ENCODE data around the gene SSMEM1. TPM values are rescaled to one million over a fixed set of nuclear protein-coding genes. Genes with fewer than 3 reads are reported as not detected.
"Not testable (repeated sequence)": the region's sequence is repeated elsewhere in the genome, so short reads cannot be mapped to it uniquely, and the experiment has no call there.

Gene SSMEM1
- total and polyA plus RNA-seq, 2 donors (not counting 1 experiment from before 2014, with no cell fraction given): not detected

GRCh38 chr7:130240240-130240639 lies 32.6 kb downstream of the SSMEM1 start:
- CTCF ChIA-PET: no interaction called here
- H3K4me1 ChIP-seq (ENCODE audit: control insufficient read depth in 2 of 2, insufficient read depth in 2 of 2, low read length in 2 of 2): no peaks in the 10 kb centered on the region
- H3K9me3 ChIP-seq (ENCODE audit: control extremely low read depth in 1 of 3, control insufficient read depth in 2 of 3, insufficient read depth in 1 of 3, low read length in 2 of 3): peaks cover 0 to 3% (median 0%) of the 10 kb centered on the region in 3 donors
- no peak overlapping the region for H3K27ac ChIP-seq (ENCODE audit: low read length in 2 of 2)
- H2AFZ ChIP-seq (ENCODE audit: insufficient read depth, low read depth, low read length, poor library complexity, severe bottlenecking): no peak overlapping the region
- H3K9me3 Mint-ChIP-seq (ENCODE audit: insufficient read depth): peaks cover 3% of the 10 kb centered on the region
- H3K4me1 Mint-ChIP-seq: peaks cover 5% of the 10 kb centered on the region
- H3K4me3 ChIP-seq (ENCODE audit: control extremely low read depth in 1 of 5, extremely low read depth in 1 of 5, insufficient read depth in 1 of 5, low read depth in 2 of 5, low read length in 4 of 5): no peak overlapping the region
- no peak overlapping the region for H3K4me3 Mint-ChIP-seq
- TF ChIP-seq EZH2 (IDR thresholded peaks at IDR 0.05; ENCODE audit: borderline replicate concordance, insufficient read depth, low read depth, low read length, poor library complexity, severe bottlenecking): no peak
- TF ChIP-seq, protein P1, sequence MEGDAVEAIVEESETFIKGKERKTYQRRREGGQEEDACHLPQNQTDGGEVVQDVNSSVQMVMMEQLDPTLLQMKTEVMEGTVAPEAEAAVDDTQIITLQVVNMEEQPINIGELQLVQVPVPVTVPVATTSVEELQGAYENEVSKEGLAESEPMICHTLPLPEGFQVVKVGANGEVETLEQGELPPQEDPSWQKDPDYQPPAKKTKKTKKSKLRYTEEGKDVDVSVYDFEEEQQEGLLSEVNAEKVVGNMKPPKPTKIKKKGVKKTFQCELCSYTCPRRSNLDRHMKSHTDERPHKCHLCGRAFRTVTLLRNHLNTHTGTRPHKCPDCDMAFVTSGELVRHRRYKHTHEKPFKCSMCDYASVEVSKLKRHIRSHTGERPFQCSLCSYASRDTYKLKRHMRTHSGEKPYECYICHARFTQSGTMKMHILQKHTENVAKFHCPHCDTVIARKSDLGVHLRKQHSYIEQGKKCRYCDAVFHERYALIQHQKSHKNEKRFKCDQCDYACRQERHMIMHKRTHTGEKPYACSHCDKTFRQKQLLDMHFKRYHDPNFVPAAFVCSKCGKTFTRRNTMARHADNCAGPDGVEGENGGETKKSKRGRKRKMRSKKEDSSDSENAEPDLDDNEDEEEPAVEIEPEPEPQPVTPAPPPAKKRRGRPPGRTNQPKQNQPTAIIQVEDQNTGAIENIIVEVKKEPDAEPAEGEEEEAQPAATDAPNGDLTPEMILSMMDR (IDR thresholded peaks at IDR 0.05): no peak
- H4K20me1 ChIP-seq (ENCODE audit: control insufficient read depth, insufficient read depth, low read length, poor library complexity, severe bottlenecking): no peaks in the 10 kb centered on the region
- H3K9ac ChIP-seq (ENCODE audit: low read length): no peak overlapping the region
- H3K27ac Mint-ChIP-seq: no peak overlapping the region
- H3K79me2 ChIP-seq (ENCODE audit: control insufficient read depth, insufficient read depth, low read length): no peaks in the 10 kb centered on the region
- no peak overlapping the region for H3K4me2 ChIP-seq (replicated peaks; ENCODE audit: low read depth, low read length, poor library complexity, severe bottlenecking)
- H3K27me3 ChIP-seq (replicated peaks in 1 of 4; ENCODE audit: control extremely low read depth in 1 of 4, control insufficient read depth in 3 of 4, insufficient read depth in 4 of 4, low read length in 3 of 4): no peaks in the 10 kb centered on the region
- ATAC-seq (ENCODE audit: low read depth) (no peak), DNase-seq (no peak)
- peaks cover 20% of the 10 kb centered on the region for H3K27me3 Mint-ChIP-seq
- no peaks in the 10 kb centered on the region for H3K36me3 ChIP-seq (replicated peaks in 1 of 2; ENCODE audit: control extremely low read depth in 1 of 2, control insufficient read depth in 1 of 2, extremely low read depth in 1 of 2, insufficient read depth in 2 of 2, low read length in 1 of 2)
- 100% methylated on average over 1 of the region's 1 CpG for WGBS (ENCODE audit: insufficient coverage)
- intact Hi-C loops (cut with micrococcal nuclease): no loop called here
- POLR2A ChIA-PET: no interaction called here

DNA sequence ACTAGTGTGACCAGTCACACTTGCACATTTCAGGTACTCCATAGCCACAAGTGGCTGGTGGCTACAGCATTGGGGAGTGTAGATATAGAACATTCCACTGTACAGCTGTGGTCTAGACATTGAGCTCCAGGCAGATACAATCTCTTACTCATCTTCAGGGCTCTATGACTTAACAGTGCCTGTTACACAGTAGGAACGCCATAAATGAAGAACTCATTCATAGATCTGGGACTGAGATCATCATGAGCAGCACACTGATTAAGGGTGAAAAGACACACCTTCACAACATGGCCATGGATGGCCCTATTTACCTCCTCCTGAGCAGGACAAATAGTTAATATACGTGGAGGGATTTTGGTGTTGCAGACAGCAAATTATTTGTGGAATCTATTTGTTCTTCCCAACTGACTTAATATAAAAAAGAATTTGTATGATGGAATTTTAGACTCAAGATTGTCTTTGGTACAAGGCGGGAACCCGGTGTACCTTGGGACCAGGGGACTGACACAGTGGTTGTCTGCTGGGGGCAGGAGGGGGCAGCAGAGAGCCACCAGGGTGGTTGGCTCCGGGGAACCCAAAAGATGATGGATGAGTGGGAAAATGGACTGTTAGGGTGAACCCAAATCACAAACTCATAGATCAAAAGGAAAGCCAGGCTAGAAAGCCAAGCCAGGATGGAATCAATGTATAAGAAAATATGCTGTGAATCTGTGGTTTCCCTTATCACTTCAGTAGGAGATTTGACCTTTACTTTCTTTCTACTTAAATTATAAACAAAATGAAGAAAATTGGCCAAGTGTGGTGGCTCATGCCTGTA lies 34.7 kb downstream of the SSMEM1 start:
- Histone ChIP-seq H3K36me3 (replicated peaks in 1 of 2; ENCODE audit: control extremely low read depth in 1 of 2, control insufficient read depth in 1 of 2, extremely low read depth in 1 of 2, insufficient read depth in 2 of 2, low read length in 1 of 2) (no peaks in the 10 kb centered on the region), H3K79me2 (ENCODE audit: control insufficient read depth, insufficient read depth, low read length) (no peaks in the 10 kb centered on the region), H3K4me3 (ENCODE audit: control extremely low read depth in 1 of 5, extremely low read depth in 1 of 5, insufficient read depth in 1 of 5, low read depth in 2 of 5, low read length in 4 of 5) (no peak overlapping the region), H3K4me2 (replicated peaks; ENCODE audit: low read depth, low read length, poor library complexity, severe bottlenecking) (no peak overlapping the region), H3K27ac (ENCODE audit: low read length in 2 of 2) (no peak overlapping the region), H3K4me1 (ENCODE audit: control insufficient read depth in 2 of 2, insufficient read depth in 2 of 2, low read length in 2 of 2) (no peaks in the 10 kb centered on the region), H4K20me1 (ENCODE audit: control insufficient read depth, insufficient read depth, low read length, poor library complexity, severe bottlenecking) (no peaks in the 10 kb centered on the region), H3K9ac (ENCODE audit: low read length) (no peak overlapping the region), H2AFZ (ENCODE audit: insufficient read depth, low read depth, low read length, poor library complexity, severe bottlenecking) (no peak overlapping the region), H3K9me3 (ENCODE audit: control extremely low read depth in 1 of 3, control insufficient read depth in 2 of 3, insufficient read depth in 1 of 3, low read length in 2 of 3) (peaks cover 0 to 6% (median 3%) of the 10 kb centered on the region in 3 donors), H3K27me3 (replicated peaks in 1 of 4; ENCODE audit: control extremely low read depth in 1 of 4, control insufficient read depth in 3 of 4, insufficient read depth in 4 of 4, low read length in 3 of 4) (no peaks in the 10 kb centered on the region)
- peak; percentile 28 for ATAC-seq (ENCODE audit: low read depth)
- intact Hi-C loops (cut with micrococcal nuclease): loop anchor here (2.0 kb wide), 1 partner anchor 590 kb away; no protein-coding TSS in a partner anchor
- H3K27ac Mint-ChIP-seq: no peak overlapping the region
- CTCF ChIA-PET: interaction anchor here (0.6 to 1.9 kb wide), 3 partner anchors 103 to 517 kb away, joined by 4 to 9 read pairs (median 4); no protein-coding TSS in a partner anchor
- H3K27me3 Mint-ChIP-seq: peaks cover 9% of the 10 kb centered on the region
- peaks cover 5% of the 10 kb centered on the region for H3K4me1 Mint-ChIP-seq
- peak; percentile 25 for DNase-seq
- POLR2A ChIA-PET: no interaction called here
- TF ChIP-seq, protein P1 (IDR thresholded peaks at IDR 0.05): peak; percentile 64
- no peak for TF ChIP-seq EZH2 (IDR thresholded peaks at IDR 0.05; ENCODE audit: borderline replicate concordance, insufficient read depth, low read depth, low read length, poor library complexity, severe bottlenecking)
- peaks cover 8% of the 10 kb centered on the region for H3K9me3 Mint-ChIP-seq (ENCODE audit: insufficient read depth)
- WGBS (ENCODE audit: insufficient coverage): 59% methylated on average over 3 of the region's 5 CpGs
- H3K4me3 Mint-ChIP-seq: no peak overlapping the region

DNA sequence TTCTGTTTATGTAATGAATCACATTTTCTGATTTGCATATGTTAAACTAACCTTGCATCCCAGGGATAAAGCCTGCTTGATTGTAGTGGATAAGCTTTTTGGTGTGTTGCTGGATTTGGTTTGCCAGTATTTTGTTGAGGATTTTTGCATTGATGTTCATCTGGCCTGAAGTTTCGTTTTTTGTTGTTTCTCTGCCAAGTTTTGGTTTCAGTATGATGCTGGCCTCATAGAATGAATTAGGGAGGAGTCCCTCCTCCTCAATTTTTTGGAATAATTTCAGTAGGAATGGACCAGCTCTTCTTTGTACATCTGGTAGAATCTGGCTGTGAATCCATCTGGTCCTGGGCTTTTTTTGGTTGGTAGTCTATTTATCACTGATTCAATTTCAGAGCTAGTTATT lies 35.8 kb downstream of the SSMEM1 start:
- H3K27ac Mint-ChIP-seq; H2AFZ ChIP-seq (ENCODE audit: insufficient read depth, low read depth, low read length, poor library complexity, severe bottlenecking): not testable (repeated sequence)
- intact Hi-C loops (cut with micrococcal nuclease): loop anchor here (2.0 kb wide), 1 partner anchor 589 kb away; no protein-coding TSS in a partner anchor

More for the DNA sequence above, 35.8 kb downstream of the SSMEM1 start:
- 57% methylated on average over 1 of the region's 1 CpG for WGBS (ENCODE audit: insufficient coverage)
- H3K4me3 ChIP-seq (ENCODE audit: control extremely low read depth in 1 of 5, extremely low read depth in 1 of 5, insufficient read depth in 1 of 5, low read depth in 2 of 5, low read length in 4 of 5); H3K9ac ChIP-seq (ENCODE audit: low read length); H3K9me3 Mint-ChIP-seq (ENCODE audit: insufficient read depth); H3K4me3 Mint-ChIP-seq; H3K9me3 ChIP-seq (ENCODE audit: control extremely low read depth in 1 of 3, control insufficient read depth in 2 of 3, insufficient read depth in 1 of 3, low read length in 2 of 3); H3K79me2 ChIP-seq (ENCODE audit: control insufficient read depth, insufficient read depth, low read length); H3K27ac ChIP-seq (ENCODE audit: low read length in 2 of 2); H3K4me1 ChIP-seq (ENCODE audit: control insufficient read depth in 2 of 2, insufficient read depth in 2 of 2, low read length in 2 of 2); H3K27me3 ChIP-seq (replicated peaks in 1 of 4; ENCODE audit: control extremely low read depth in 1 of 4, control insufficient read depth in 3 of 4, insufficient read depth in 4 of 4, low read length in 3 of 4); ATAC-seq (ENCODE audit: low read depth); H3K4me2 ChIP-seq (replicated peaks; ENCODE audit: low read depth, low read length, poor library complexity, severe bottlenecking); H3K27me3 Mint-ChIP-seq; POLR2A ChIA-PET; H4K20me1 ChIP-seq (ENCODE audit: control insufficient read depth, insufficient read depth, low read length, poor library complexity, severe bottlenecking); DNase-seq; H3K4me1 Mint-ChIP-seq; H3K36me3 ChIP-seq (replicated peaks in 1 of 2; ENCODE audit: control extremely low read depth in 1 of 2, control insufficient read depth in 1 of 2, extremely low read depth in 1 of 2, insufficient read depth in 2 of 2, low read length in 1 of 2): not testable (repeated sequence)
- CTCF ChIA-PET: interaction anchor here (1.9 kb wide), 1 partner anchor 514 kb away, joined by 9 read pairs; no protein-coding TSS in a partner anchor

Data from B cell (primary cell).